Adipose tissue (tissue), 3 donors: ENCODE measurements around the gene FBLN1. TPM values are rescaled to one million over a fixed set of nuclear protein-coding genes. Genes with fewer than 3 reads are reported as not detected.
"Not testable (repeated sequence)": the region's sequence is repeated elsewhere in the genome, so short reads cannot be mapped to it uniquely, and the experiment has no call there.

ENCODE experiments used
- H3K27ac ChIP-seq: one replicate; pipeline ENCODE4 v1.5.1; 2013; ENCODE audit warnings: low read depth, low read length
- WGBS, 3 donors: extraction: QIAGEN DNeasy Blood & Tissue Kit; methylation state at CpG; one replicate each; pipeline ENCODE4 v1.1.7; 2013; 5-methylcytosine and 5-hydroxymethylcytosine counted together
- polyA plus RNA-seq, 3 donors: library from polyadenylated mRNA; stranded (reverse); fragments of 200-250 nt; gene quantifications; one replicate each; pipeline ENCODE4 v1.2.3, GENCODE V29; 2013
- donor health status: healthy with polysubstance abuse.
- donor health status: Bipolar disorder and iron deficiency.
- donor health status: healthy.

FBLN1 gene
- polyA plus RNA-seq, 3 donors, result 33.2 to 280 (median 121) TPM

DNA sequence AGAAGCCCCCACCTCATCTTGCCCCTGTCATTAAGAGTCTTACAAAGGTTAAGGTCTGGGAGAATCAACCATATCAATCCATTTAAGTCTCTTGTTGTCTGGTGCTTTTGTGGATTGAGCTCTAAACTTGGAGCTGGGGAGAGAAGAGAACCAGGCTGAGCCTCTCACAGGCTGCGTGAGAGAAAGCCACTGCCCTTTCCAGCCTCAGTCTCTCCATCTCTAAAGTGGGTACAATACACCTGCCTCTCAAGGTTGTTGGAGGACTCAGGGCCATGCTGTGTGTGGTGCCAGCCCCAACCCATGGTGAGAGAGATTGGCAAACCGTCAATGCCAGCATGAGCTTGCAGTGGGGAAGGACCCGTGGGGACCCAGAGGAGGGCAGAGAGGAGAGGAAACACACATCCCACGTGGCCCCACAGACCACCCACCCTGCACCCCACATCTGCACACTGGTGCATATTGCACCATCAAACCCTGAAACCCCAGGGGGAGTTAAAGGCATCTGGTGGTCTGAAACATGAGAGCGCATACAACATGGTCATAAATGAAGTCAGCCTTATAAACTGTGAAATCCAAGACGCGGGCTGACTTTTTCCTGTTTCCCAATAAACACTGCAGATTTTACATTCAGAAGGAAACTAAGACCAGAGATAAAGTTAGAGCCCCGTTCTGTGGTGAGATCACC lies 27.5 kb upstream of the FBLN1 start:
- no peak overlapping the region for H3K27ac ChIP-seq

DNA sequence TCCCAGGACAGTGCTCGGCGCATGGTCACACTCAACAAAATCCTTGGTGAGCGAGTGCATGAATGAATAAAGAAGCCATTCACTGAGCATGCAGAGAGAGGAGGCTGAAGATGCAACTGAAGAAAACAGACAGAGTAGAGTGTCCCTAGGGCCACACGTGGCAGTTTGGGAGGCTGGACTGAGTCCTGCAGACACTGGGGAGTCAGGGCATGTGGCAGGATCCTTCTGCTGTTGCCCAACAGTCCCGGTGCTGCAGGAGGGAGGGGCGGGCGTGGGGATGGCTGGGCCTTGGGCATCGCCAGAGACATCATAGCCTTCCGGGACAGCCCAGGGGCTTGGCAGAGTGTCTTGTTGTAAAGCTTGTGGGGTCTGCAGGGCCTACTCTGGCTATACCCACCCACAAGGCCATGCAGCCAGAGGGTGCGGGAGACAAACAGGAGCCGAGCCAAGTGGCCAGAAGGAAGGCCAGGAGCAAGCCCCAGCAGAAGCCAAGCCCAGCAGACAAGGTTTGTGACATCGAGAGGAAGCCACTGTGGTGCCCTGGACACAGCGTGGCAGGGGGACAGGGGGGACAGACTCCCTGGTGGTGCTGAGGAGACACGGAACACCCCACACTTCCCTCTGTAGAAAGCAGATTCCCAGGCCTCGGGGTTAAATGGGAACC lies 26.7 kb upstream of the FBLN1 start:
- WGBS, 3 donors, result 63 to 81% (median 67%) methylated on average over 15 of the region's 15 CpGs

More for the DNA sequence above, 27.5 kb upstream of the FBLN1 start:
- WGBS, 3 donors, result 40 to 66% (median 48%) methylated on average over 8 of the region's 8 CpGs

DNA sequence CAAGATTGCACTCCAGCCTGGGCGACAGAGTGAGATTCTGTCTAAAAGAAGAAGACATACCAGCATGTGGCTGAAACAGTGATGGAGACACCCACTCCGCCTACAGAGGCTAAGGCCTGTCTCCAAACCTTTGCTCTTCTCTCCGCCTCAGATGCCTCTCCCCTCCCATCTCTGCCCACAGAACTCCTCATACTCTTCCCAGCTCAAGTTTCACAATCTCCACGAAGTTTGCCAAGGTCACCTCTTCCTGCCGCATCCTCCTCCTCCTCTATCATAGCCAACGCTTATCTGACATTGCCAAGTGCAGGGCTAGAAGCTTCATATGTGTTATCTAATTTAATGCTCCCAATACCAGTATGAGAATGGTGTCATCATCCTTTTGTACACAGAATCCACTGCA lies 25.9 kb upstream of the FBLN1 start:
- WGBS, 3 donors, result 67 to 75% (median 68%) methylated on average over 6 of the region's 6 CpGs
- no peak overlapping the region for H3K27ac ChIP-seq

More for the DNA sequence above, 26.7 kb upstream of the FBLN1 start:
- H3K27ac ChIP-seq, result no peak overlapping the region

DNA sequence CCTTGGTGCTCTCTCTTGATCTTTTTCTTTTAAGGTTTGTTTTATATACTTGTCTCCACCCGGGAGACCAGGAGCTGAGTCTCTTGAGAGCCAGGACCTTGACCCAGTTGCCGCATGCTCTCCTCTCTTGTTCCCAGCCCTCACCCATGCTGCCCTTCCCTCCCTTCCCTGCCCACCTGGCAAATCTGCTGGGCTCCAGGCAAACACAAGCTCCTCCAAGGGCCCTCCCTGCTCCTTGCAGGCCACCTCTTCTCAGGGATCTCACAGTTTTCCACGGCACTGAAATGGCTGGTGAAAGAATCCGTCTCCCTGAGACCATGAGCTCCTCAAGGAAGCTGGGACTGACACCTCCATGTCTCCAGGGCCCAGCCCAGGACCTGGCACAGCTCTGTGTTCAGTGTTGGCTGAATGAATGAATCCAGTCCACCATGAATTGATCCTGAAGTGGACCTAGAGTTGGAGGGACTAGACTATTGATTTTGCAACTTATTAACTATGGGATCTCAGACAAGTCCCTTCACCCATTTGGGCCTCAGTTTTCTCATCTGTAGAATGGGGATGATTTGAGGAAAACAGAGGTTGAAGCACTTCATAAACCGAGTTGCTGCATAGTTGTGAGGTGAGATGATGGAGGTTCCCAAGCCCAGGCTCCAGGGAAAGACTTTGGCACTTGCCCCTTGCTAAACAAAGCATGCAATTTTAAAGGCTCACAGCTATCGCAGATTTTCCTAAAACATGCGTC lies 25.1 kb upstream of the FBLN1 start:
- 81 to 91% (median 91%) methylated on average over 7 of the region's 7 CpGs for WGBS, 3 donors

DNA sequence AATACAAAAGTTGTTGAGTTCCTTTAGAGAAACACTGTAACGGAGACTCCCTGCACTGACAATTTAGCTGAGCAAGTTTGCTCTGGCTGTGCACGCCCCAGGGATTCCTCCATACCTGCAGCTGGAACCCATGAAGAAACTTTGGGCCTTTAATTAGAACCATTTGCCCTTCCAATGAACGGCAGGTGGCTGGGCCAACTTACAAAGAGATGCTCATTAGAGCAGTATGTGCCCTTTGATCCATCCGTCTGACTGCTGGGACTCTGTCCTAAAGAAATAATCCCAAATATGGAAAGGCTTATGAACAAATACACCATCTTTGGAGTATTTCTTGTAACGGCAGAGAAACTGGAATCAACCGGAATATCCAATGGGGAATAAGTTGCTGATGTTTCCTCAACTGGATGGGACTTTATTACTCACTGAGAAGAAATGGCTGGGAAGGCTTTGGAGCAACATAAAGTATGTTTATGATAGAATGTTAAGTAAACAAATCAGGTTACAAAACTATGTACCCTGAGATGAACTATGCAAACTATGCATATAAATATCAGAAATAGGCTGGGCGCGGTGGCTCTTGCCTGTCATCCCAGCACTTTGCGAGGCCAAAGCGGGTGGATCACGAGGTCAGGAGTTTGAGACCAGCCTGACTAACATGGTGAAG lies 24.4 kb upstream of the FBLN1 start:
- 71 to 84% (median 78%) methylated on average over 11 of the region's 11 CpGs for WGBS, 3 donors
- no peak overlapping the region for H3K27ac ChIP-seq

More for the DNA sequence above, 25.1 kb upstream of the FBLN1 start:
- no peak overlapping the region for H3K27ac ChIP-seq

DNA sequence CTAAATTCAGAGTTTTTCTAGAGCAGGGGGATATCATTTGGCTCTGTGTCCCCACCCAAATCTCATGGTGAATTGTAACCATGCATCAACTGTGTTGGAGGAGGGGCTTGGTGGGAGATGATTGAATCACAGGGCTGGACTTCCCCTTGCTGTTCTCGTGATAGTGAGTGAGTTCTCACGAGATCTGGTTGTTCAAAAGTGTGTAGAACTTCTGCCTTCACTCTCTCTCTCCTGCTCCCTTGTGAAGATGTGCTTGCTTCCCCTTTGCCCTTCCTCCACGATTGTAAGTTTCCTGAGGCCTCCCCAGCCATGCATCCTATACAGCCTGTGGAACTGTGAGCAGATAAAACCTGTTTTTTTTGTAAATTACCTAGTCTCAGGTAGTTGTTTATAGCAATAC lies 22.0 kb upstream of the FBLN1 start:
- no peak overlapping the region for H3K27ac ChIP-seq
- WGBS, 3 donors, result 73 to 81% (median 79%) methylated on average over 3 of the region's 3 CpGs

DNA sequence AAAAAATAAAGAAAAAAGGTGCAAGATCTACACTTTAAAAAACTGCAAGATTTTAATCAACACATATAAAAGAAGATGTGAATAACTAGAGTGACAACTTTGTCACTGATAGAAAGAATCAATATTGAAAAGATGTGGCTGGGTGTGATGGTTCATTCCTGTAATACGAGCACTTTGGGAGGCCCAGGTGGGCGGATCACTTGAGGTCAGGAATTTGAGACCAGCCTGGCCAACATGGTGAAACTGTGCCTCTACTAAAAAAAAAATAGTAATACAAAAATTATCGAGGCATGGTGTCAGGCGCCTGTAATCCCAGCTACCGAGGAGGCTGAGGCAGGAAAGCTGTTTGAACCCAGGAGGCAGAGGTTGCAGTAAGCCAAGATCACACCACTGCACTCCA lies 21.0 kb upstream of the FBLN1 start:
- H3K27ac ChIP-seq, result no peak overlapping the region
- WGBS, 3 donors, result 65 to 75% (median 71%) methylated on average over 5 of the region's 5 CpGs

DNA sequence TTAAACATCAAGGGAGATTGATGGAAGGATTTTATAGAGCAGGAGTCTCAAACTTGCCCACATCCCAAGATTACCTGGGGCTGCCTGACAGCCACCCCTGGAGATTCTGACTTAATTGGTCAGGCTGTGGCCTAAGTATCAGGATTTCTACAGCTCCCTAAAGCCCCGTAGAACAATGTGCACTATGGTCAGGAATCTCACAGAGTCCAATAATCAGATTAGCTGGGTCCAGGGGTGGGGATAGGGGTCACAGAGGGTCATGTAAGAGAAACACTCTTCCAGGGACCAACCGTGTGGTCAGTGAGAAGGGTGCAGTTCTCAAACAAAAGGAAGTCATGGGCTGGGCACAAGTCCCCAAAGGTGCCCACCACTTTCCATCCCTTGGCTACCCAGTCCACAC lies 20.5 kb upstream of the FBLN1 start:
- WGBS, 3 donors, result 44 to 73% (median 70%) methylated on average over 2 of the region's 2 CpGs
- no peak overlapping the region for H3K27ac ChIP-seq

DNA sequence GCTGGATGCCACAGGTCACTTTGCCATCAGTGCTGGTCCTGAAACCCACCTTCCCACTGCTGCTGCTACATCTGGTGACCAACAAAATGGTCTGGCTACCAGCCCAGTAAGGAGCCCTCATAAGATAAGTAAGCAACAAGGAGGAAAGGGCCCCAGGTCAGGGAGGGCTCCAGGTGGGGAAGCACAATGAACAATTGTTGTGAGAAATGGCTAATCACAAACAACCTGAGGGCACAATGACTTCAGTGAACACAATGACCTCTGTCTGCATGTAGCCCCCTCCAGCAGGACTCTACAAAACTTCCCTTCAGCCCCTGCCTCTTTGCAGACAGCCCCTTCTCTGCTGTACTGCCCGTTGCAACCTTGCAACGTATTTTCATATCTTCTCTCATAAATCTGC lies 19.4 kb upstream of the FBLN1 start:
- WGBS, 3 donors, result 69 to 96% (median 87%) methylated on average over 2 of the region's 2 CpGs
- no peak overlapping the region for H3K27ac ChIP-seq

DNA sequence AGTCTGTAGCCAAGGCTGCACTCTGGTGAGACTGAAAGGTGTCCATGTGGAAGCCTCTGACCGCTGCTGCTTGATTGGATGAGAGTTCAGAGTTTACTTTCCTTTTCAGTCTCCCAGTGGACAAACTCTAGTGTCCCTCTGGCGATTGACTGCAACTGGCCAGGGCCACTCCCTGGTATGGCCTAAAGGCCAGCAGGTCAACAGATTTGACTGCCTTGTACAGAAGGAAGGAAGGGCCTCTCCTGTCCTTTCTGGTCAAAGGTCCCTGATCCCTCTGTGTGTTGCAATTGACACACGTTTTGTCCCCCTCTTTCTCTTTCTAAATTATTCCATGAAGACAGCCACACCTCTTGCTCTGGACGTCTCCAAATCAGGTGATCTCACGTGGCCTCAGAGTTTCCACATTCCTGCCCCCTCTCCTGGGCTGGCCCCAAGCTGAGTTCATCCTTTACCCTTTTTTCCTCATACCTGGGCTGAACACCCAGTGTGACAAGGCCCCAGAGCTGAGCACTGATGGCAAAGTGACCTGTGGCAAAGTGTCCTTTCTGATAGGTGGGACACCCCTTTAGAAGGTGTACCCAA lies 18.7 kb upstream of the FBLN1 start:
- WGBS, 3 donors, result 60 to 69% (median 69%) methylated on average over 5 of the region's 5 CpGs
- H3K27ac ChIP-seq, result no peak overlapping the region

DNA sequence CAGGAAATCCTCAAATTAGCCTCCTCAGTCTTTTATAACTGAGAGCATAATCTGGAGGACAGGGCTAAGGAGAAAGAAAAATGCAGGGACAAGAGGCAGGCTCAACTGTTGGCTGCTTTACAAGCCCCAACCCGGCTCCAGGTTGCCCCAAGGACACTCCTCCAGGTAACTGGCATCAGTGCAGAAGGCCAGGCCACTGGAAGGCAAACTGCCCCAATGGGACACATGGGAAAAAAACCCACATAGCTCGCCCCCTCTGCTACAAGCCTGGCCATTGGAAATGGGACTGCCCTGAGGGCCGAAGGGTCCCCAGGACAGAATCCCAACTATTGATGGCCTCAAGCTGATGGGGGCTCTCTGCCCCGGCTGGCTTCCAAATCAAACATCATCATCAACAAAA lies 17.9 kb upstream of the FBLN1 start:
- H3K27ac ChIP-seq, result no peak overlapping the region
- 77 to 88% (median 82%) methylated on average over 4 of the region's 4 CpGs for WGBS, 3 donors

DNA sequence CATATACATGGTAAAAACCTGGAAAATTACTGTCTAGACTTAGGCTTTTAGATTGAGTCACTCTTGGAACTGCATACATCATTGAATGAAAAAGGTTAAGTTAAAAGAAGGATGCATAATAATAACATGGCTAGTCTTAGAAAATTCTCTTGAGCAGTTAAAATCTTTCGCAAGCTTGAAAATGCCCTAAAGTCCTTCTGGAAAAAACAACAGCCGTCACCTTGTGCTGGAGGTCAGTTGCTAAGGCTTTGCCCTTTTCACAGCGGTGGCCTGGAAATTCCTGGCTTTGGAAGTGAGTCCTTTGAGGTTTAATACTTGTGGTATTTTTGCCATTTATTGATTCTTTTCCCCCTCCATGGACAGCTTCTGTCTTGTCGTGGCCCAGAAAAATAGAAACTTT lies 17.4 kb upstream of the FBLN1 start:
- H3K27ac ChIP-seq, result no peak overlapping the region
- 85 to 90% (median 86%) methylated on average over 4 of the region's 4 CpGs for WGBS, 3 donors

DNA sequence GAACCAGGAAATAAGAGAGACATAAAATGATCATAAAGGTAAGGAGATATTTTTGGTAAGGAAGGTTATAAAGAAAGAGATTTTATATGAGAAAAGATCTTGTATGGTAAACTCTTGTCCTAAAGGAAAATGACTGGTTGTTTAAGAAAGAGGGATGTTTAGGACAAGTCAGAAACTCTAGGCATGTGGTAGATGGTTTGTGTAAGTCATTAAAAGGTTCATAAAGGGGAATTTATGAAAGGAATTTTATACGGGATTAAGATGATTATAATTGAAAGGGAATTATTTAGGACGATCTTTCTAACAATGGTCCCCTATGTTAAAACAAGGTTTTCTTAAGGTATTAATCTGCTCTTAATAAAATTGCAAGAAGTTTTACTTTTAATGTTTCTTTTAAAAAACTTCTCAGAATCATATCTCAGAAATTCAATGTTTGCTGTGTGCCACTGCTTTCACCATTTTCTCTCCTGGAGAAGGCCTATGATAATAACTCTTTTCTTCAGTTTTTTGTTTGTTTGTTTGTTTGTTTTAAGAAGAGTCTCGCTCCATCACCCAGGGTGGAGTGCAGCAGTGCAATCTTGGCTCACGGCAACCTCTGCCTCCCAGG lies 13.8 kb upstream of the FBLN1 start:
- WGBS, 3 donors, result 85 to 95% (median 93%) methylated on average over 4 of the region's 4 CpGs
- no peak overlapping the region for H3K27ac ChIP-seq

DNA sequence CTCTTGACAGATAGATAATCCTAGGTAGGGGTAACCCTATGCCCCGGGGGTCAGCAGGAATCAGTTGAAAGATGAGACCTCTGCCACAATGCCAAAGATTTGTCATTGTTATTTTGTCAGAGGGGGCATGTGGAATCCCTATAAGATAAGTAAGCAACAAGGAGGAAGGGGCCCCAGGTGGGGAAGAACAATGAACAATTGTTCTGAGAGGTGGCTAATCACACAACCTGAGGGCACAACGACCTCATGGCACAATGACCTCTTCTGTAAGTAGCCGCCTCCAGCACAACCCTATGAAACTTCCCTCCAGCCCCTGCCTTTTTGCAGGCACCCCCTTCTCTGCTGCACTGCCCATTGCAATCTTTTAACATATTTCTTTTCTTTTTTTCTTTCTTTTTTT lies 11.8 kb upstream of the FBLN1 start:
- 44 to 79% (median 79%) methylated on average over 3 of the region's 3 CpGs for WGBS, 3 donors

DNA sequence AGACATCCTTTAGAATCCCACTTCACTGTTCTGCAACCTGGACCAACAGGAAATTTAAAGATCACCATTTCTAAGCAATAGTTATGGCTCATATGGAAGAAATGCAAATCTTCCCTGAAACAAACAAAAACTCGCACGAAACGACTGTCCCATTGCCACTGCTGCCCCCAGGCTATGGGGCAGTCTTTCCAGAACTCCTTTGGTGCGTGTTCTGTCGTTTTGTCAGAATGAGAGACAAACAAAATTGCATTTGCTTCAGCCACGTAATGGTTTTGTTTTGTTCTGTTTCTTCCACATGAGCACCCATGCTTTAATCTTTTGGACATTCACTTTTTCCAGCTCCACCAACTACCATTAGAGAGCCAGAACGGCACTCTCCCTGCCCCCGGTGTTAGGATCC lies 10.8 kb upstream of the FBLN1 start:
- 84 to 90% (median 87%) methylated on average over 8 of the region's 8 CpGs for WGBS, 3 donors
- no peak overlapping the region for H3K27ac ChIP-seq

More for the DNA sequence above, 11.8 kb upstream of the FBLN1 start:
- H3K27ac ChIP-seq, result no peak overlapping the region

DNA sequence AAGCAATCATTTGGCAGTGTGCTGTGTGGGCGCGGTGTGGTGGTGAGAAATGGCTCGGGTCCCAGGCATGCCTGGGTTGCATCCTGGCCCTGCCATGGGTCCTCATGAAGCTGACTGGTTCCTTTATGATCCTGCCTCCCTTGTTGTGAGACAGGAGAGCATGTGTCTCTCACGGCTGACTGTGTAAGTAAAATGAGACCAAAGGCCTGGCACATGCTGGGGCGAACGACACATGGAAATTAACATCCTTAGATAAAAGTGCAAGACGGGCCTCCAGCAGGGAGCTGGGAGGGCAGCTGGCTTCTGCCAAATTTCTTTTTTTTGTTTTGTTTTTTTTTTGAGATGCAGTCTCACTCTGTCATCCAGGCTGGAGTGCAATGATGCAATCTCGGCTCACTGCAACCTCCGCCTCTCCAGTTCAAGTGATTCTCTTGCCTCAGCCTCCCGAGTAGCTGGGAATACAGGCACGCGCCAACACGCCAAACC lies 9.4 kb upstream of the FBLN1 start:
- 61 to 72% (median 66%) methylated on average over 13 of the region's 13 CpGs for WGBS, 3 donors
- no peak overlapping the region for H3K27ac ChIP-seq

DNA sequence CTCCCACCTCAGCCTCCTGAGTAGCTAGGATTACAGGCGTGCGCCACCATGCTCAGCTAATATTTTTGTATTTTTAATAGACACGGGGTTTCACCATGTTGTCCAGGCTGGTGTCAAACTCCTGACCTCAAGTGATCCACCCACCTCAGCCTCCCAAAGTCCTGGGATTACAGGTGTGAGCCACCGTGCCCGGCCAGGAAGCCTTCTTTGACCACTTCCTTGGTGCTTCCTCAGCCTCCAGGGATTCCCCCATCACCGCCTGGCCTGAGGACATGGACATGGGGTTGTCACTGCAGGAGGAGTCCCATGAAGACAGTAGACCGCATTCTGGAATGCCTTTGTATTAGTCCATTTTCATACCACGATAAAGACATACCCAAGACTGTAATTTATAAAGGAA lies 8.4 kb upstream of the FBLN1 start:
- 76 to 93% (median 86%) methylated on average over 8 of the region's 8 CpGs for WGBS, 3 donors
- not testable (repeated sequence) for H3K27ac ChIP-seq

DNA sequence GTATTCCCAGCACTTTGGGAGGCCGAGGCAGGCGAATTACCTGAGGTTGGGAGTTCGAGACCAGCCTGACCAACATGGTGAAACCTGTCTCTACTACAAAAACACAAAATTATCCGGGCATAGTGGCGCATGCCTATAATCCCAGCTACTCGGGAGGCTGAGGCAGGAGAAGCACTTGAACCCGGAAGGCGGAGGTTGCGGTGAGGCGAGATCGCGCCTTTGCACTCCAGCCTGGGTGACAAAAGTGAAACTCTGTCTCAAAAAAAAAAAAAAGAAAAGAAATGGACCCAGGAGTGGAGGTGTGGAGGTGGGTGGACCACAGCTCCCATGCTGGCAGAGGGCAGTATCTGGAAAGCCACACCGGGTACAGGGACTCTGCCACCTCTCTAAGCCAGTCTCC lies 7.1 kb upstream of the FBLN1 start:
- WGBS, 3 donors, result 92 to 96% (median 95%) methylated on average over 13 of the region's 13 CpGs
- H3K27ac ChIP-seq, result not testable (repeated sequence)
